ENCODE data around the gene SF3B5. TPM values are rescaled to one million over a fixed set of nuclear protein-coding genes. Genes with fewer than 3 reads are reported as not detected.
A peak's percentile ranks its signal among the peaks of the same experiment; 100 is the strongest.

The SF3B5 gene
- total and polyA plus RNA-seq, 2 of the 8 experiments (the other 6 are each of a cell fraction or from before 2014, with no cell fraction given): 195 to 588 TPM

GRCh38 chr6:144063744-144064401 lies 31.5 kb downstream of the SF3B5 start (continued):
- TF ChIP-seq ASH2L (IDR thresholded peaks at IDR 0.05; ENCODE audit: low read length): peak; percentile 65
- peak; percentile 65 for TF ChIP-seq CREB1 (IDR thresholded peaks at IDR 0.05)
- no peak for TF ChIP-seq POU5F1 (IDR thresholded peaks at IDR 0.05; ENCODE audit: low read depth, low read length)
- no peak; the same call in 1 of the 2 replicates for TF ChIP-seq BACH1 (IDR thresholded peaks at IDR 0.05; ENCODE audit: low read length)
- TF ChIP-seq E2F6 (IDR thresholded peaks at IDR 0.05): peak; percentile 65; the same call in 1 of the 2 replicates
- TF ChIP-seq CEBPB (IDR thresholded peaks at IDR 0.05; ENCODE audit: low read depth, low read length): no peak
- TF ChIP-seq TBP (IDR thresholded peaks at IDR 0.05; ENCODE audit: low read depth, low read length): 0 out of 2 replicates have a peak, but pooled peaks have one; percentile 5
- TF ChIP-seq ZNF274 (IDR thresholded peaks at IDR 0.05; ENCODE audit: borderline replicate concordance, extremely low read depth, low read length): no peak
- peak; percentile 48 for TF ChIP-seq EZH2 (IDR thresholded peaks at IDR 0.05; ENCODE audit: low read depth, low read length, severe bottlenecking)
- TF ChIP-seq ATF3 (IDR thresholded peaks at IDR 0.05; ENCODE audit: insufficient read depth, low read depth, low read length): no peak
- TF ChIP-seq CTBP2 (IDR thresholded peaks at IDR 0.05; ENCODE audit: borderline replicate concordance, insufficient read depth, insufficient read length, low read length): no peak
- no peak for TF ChIP-seq TEAD4 (IDR thresholded peaks at IDR 0.05; ENCODE audit: low read depth, low read length)
- no peak for TF ChIP-seq CHD1 (IDR thresholded peaks at IDR 0.05; ENCODE audit: low read depth, low read length)
- TF ChIP-seq MAFK (IDR thresholded peaks at IDR 0.05; ENCODE audit: low read depth, low read length): no peak
- TF ChIP-seq TAF7 (optimal IDR thresholded peaks at IDR 0.05; ENCODE audit: borderline replicate concordance, low read depth, low read length): no peak
- TF ChIP-seq SP4 (IDR thresholded peaks at IDR 0.05; ENCODE audit: low read length): no peak
- no peak for TF ChIP-seq CBX5 (IDR thresholded peaks at IDR 0.05; ENCODE audit: low read depth, low read length)
- no peak for TF ChIP-seq JUND (IDR thresholded peaks at IDR 0.05; ENCODE audit: low read length)
- TF ChIP-seq PHF8 (conservative IDR thresholded peaks at IDR 0.05; ENCODE audit: low read depth, low read length): peak; percentile 48
- no peak for TF ChIP-seq ATF2 (IDR thresholded peaks at IDR 0.05; ENCODE audit: low read length)
- TF ChIP-seq RBBP5 (IDR thresholded peaks at IDR 0.05; ENCODE audit: borderline replicate concordance, low read depth, low read length): no peak
- no peak for TF ChIP-seq SRF (IDR thresholded peaks at IDR 0.05; ENCODE audit: low read depth, low read length)
- no peak for TF ChIP-seq JUN (IDR thresholded peaks at IDR 0.05; ENCODE audit: low read depth, low read length)
